NOMO-1 (cell line): ENCODE measurements around the gene FAM3D.
"Not testable (repeated sequence)": the region's sequence is repeated elsewhere in the genome, so short reads cannot be mapped to it uniquely, and the experiment has no call there.

ENCODE experiments used
- DNase-seq, 2 experiments: peaks; one replicate each; lab custom pipeline; 2025; ENCODE audit not compliant: unreplicated experiment in 2 of 2; lab: John Stamatoyannopoulos, UW

FAM3D gene

DNA sequence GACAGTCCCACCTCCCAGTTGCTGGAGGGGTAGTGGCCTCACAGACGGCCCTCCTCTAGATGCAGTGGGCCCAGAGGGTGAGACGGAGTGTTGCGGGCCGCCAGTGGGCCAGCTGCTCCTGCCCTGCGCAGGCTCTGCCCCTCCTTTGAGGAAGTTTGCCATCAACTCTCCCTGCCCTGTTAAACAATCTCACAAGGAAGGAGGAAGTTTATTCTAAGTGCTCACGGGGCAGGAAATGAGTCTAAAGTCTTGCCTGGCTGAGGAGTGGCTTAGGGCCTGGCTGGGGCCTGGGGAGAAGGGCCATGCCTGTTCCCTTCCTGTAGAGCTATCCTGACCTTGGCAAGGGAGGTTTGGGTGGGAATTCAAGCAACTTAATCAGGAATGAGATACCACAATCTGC, at the start of gene FAM3D:
TSS of gene FAM3D (minus strand) at position 92 of the 400 bp plus-strand sequence. CDS start 11,211 bp downstream, outside the sequence.
- DNase-seq = peak; percentile 60 to 70

- no peak for DNase-seq
These were observed 47.3 kb upstream of the FAM3D start for GRCh38 chr3:58713715-58714401.

DNA sequence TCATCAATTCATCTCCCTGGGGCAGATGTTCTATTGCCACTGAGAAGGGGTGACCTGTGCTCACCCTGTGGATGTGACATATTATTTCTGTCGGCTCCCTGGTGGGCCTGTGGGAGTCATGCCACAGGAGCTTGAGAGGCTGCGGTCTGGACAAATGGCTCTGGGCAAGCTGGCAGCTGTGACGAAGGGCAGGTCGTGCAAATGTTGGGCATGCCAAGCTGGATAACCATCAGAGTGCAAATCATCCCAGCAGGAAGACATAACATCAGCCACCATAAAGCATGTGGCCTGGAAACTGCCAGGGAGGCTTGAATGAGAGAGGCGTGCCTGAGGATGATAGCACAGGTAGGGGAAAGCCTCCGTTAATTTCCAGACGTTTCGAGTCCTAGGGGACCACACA, 45.3 kb upstream of the FAM3D start:
- no peak for DNase-seq

DNA sequence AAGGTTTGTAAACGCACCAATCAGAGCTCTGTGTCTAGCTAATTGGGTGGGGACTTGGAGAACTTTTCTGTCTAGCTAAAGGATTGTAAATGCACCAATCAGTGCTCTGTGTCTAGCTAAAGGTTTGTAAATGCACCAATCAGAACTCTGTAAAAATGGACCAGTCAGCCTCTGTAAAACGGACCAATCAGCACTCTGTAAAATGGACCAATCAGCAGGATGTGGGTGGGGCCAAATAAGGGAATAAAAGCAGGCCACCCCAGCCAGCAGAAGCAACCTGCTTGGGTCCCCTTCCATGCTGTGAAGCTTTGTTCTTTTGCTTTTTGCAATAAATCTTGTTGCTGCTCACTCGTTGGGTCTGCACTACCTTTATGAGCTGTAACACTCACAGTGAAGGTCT, 42.4 kb upstream of the FAM3D start:
- not testable (repeated sequence) for DNase-seq

DNA sequence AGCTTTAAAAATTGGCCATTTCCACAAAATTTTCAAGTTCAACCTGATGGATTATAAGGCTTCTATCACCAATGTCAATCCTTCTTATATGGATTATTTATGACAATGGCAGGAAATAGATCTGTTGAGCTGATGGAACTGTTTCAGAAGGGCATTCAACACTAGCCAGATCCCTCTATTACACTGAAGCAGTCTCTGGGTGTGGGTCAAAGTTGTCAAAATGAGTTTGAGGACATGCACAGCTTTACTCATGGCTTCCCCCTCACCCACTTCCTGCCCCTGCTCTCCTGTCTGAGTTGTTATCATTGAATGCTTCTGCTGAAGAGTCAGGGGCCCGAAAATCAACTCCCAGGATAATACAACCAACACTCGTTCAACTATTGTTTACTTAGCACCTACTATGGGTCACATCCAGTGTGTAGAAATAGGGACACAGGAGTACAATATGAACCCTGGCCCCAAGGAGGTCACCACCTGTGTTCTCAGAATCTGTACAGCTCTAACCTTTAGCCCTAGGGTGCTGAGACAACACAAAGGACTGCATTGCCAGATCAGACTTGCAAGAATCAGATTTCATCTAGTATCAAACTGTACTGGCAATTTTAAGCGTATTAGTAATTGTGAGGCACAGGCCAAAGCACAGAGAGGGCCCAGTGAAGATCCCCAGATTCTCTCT, 41.7 kb upstream of the FAM3D start:
- no peak for DNase-seq

GRCh38 chr3:58707390-58707930, 40.9 kb upstream of the FAM3D start:
- no peak for DNase-seq

DNA sequence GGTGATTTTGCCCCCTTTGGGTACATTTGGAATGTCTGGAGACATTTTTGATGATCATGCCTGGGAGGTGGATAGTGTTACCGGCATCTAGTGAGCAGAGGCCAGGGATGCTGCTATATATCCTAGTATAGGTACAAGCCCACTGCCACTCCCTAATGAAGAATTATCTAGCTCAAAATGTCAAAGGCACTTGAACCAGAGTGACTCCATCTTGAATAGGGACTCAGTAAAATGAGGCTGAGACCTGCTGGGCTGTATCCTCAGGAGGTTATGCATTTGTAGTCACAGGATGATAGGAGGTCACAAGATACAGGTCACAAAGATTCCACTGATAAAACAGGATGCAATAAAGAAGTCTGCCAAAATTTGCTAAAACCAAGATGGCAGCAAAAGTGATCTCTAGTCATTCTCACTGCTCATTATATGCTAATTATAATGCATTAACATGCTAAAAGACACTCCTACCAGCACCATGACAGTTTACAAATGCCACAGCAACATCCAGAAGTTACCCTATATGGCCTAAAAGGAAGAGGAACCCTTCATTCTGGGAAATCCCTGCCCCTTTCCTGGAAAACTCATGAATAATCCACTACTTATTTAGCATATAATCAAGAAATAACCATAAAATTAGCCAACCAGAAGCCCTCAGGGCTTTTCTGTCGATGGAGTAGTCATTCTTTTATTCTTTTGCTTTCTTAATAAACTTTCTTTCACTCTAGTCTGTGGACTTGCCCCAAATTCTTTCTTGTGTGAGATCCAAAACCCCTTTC, 40.0 kb upstream of the FAM3D start:
- no peak for DNase-seq

DNA sequence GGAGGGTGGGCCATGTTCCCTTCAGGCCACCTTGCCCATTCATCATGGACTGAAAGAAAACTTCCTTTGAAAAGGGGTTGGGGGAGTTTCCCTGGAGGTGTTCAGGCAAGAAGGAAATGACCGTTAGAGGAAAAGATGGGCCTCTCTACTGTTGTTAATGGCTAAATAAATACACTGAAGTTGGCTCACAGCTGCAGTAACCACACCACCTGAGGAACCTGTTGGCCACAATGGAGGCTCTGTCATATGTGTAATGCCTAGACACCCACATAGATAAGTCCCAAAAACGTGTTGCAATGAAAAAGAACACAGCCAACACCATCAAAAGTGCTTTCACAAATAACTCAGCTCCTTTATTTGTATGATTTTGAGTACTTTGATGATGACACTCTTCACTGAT, 38.2 kb upstream of the FAM3D start:
- no peak for DNase-seq

DNA sequence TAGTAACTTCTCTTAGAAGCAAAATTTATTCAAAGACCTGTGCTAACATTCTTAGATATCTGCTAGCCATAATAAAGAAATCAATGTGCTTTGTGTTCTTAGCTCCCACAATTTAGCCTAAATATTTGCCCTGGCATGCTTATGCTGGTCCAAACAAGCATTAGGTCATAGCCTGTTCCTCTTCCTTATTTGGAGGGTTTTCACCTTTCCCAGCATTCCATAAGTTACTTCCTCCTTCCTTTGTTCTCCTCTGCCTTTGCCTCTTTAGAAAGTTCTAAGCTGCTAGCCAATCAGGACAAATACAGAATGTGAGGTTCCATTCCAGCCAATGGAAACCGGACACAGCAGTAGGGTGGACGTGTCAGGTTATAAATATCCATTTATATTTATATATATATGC, 37.7 kb upstream of the FAM3D start:
- DNase-seq = not testable (repeated sequence)

- DNase-seq = no peak
These were observed 31.7 kb upstream of the FAM3D start for GRCh38 chr3:58698246-58698645.

- DNase-seq = no peak
These were observed 31.0 kb upstream of the FAM3D start for GRCh38 chr3:58697561-58697960.

DNA sequence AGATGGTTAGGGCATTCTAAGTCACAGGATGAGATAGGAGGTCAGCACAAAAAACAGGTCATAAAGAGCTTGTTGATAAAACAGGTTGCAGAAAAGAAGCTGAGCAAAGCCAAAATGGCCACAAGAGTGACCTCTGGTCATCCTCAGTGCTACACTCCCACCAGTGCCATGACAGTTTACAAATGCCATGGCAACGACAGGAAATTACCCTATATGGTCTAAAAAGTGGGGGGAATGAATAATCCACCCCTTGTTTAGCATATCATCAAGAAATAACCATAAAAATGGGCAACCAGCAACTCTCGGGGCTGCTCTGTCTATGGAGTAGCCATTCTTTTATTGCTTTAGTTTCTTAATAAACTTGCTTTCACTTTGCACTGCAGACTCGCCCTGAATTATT, 30.2 kb upstream of the FAM3D start:
- not testable (repeated sequence) for DNase-seq

DNA sequence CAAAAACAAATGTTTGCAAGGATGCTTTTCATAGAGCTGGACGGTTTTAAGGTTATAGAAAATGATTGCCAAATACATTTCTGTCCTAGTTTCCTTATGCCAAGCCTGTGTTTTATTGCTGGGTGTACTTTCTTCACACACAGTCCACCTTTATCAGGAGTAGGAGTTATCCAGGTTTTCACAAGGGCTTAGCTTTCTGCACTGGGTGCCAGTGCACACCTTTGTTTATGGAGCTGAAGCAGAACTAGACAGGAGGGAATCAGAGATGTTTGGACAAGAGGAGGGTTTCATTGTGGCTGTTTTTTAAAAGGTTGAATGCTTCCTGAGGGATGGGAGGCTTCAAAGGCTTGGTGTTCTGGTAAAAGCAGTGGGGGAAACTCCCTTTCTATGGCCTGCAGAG, 29.5 kb upstream of the FAM3D start:
- no peak for DNase-seq

DNA sequence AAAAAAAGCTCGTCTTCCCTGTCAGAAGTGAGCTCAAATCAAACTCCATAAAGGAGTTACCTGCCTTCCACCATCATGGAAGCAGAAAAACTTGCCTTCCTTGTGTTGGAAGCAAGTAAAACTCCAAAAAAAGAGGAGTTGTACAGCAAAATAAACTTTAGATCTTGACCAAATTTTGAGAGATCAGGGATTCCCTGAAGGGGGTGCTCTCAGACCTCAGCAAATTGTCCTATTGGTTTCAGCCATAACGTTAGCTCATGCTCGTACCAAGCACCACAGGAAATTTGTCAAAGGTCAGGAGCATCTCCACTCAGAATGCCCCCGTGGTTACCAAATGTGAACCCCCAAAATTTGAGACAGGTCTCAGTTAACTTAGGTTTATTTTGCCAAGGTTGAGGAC, 28.7 kb upstream of the FAM3D start:
- not testable (repeated sequence) for DNase-seq

GRCh38 chr3:58693940-58694850, 27.6 kb upstream of the FAM3D start:
- DNase-seq = peak in 1 of 2 experiments; percentile 13

DNA sequence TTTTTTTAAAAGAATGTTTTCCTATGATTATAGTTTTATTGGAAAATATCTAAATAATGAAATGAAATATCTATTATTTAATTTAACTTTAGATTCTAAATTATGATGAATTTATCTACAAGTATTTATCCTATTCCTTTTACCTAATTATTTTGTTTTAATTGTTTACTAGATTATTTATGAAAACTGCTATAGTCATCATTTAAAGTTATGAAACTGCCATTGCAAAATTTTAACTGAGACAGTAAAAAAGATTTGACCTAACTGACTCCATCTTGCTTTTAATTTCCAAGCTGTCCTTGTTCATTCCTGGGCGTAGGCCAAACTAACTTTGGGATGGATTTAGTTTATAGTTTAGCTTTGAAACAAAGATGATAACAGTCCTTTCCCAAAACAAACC, 25.9 kb upstream of the FAM3D start:
- DNase-seq = no peak

DNA sequence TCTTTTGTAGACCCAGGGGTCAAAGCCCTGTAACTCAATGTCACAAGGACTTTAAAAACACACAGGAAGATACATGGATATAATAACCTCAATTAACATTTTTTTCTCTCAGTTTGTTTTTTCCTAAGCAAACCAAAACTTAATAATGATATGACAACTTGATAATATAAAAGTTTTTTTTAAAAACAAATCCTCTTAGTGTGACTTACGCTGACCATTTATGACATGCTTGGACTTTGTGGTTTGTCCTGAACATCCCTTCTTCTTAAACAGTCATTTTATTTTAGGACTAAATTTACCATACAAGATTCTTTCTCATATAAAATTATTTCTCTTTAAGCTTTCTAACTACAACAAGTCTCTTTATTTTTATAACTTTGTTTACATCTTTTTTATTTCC, 25.4 kb upstream of the FAM3D start:
- no peak for DNase-seq

GRCh38 chr3:58690490-58690889, 23.9 kb upstream of the FAM3D start:
- DNase-seq = no peak

DNA sequence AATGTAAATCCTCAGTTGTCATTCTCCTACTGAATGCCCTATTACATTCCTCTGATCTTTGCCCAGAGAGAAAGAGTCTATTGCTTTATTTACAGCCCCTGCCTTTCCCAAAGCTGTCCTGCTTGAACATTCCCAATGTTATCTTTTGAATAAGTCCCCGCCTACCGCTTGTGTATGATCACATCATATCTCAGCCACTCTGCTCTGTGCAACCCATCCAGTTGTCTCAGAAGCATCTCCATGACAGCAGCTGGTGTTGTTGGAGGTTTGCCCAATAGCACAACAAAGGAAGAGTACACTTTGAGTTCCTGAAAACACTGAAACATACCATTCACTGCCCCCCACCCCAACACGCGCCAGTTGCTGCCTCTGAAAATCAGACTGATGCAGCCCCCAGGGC, 22.0 kb upstream of the FAM3D start:
- DNase-seq = no peak

GRCh38 chr3:58686847-58687246, 20.3 kb upstream of the FAM3D start:
- no peak for DNase-seq
